DMS79 (cell line): ENCODE measurements around the gene GCLC.

ENCODE experiments used
- DNase-seq: peaks from one replicate; lab custom pipeline; 2025; lab: John Stamatoyannopoulos, UW

GCLC gene

GRCh38 chr6:53524455-53524815 is 20.5 kb downstream of the GCLC start:
- no peak for DNase-seq

- no peak for DNase-seq
Measured at GRCh38 chr6:53523511-53524454, 21.1 kb downstream of the GCLC start.

GRCh38 chr6:53520320-53520928 is 24.5 kb downstream of the GCLC start:
- DNase-seq: no peak

GRCh38 chr6:53518862-53519261 is 26.0 kb downstream of the GCLC start:
- DNase-seq: no peak

- DNase-seq: no peak
Measured at GRCh38 chr6:53517021-53517420, 27.9 kb downstream of the GCLC start.

- DNase-seq: no peak
Measured at GRCh38 chr6:53514677-53515076, 30.2 kb downstream of the GCLC start.

- no peak for DNase-seq
Measured at GRCh38 chr6:53513519-53513966, 31.4 kb downstream of the GCLC start.

GRCh38 chr6:53513056-53513455 is 31.8 kb downstream of the GCLC start:
- DNase-seq: no peak

- no peak for DNase-seq
Measured at GRCh38 chr6:53512626-53513025, 32.3 kb downstream of the GCLC start.

GRCh38 chr6:53510746-53511145 is 34.2 kb downstream of the GCLC start:
- DNase-seq: no peak

GRCh38 chr6:53506872-53507271 is 38.0 kb downstream of the GCLC start:
- DNase-seq: no peak

- DNase-seq: no peak
Measured at GRCh38 chr6:53504512-53504911, 40.4 kb downstream of the GCLC start.

- no peak for DNase-seq
Measured at GRCh38 chr6:53503060-53503459, 41.8 kb downstream of the GCLC start.

GRCh38 chr6:53501432-53501831 is 43.5 kb downstream of the GCLC start:
- DNase-seq: no peak

- no peak for DNase-seq
Measured at GRCh38 chr6:53500095-53500494, 44.8 kb downstream of the GCLC start.

- DNase-seq: no peak
Measured at GRCh38 chr6:53499094-53499493, 45.8 kb downstream of the GCLC start.

- DNase-seq: no peak
Measured at GRCh38 chr6:53498649-53499048, 46.3 kb downstream of the GCLC start.

- no peak for DNase-seq
Measured at GRCh38 chr6:53497905-53498304, 47.0 kb downstream of the GCLC start.

GRCh38 chr6:53496797-53497375 is 48.0 kb downstream of the GCLC start:
- no peak for DNase-seq

GRCh38 chr6:53495506-53496499 is 49.1 kb downstream of the GCLC start:
- DNase-seq: no peak

- no peak for DNase-seq
Measured at GRCh38 chr6:53494076-53494475, 50.8 kb downstream of the GCLC start.

- no peak for DNase-seq
Measured at GRCh38 chr6:53493635-53494025, 51.3 kb downstream of the GCLC start.
